Adrenal gland (tissue), 12 donors: ENCODE measurements around the gene ITGB4. TPM values are rescaled to one million over a fixed set of nuclear protein-coding genes. Genes with fewer than 3 reads are reported as not detected.

ENCODE experiments used
- DNase-seq, 7 donors: peaks; one replicate each; pipeline ENCODE4 v3.0.0-alpha.2; 2019 to 2020
- H3K27ac ChIP-seq, 5 donors: fragments of 200-600 bp; sonication (generic) in 4 of 5; 1 replicate in 3 of 5; 2 replicates in 2 of 5; pipeline versions ENCODE4 v1.5.1 to v1.8.0; 2016 to 2020; ENCODE audit warnings: mild to moderate bottlenecking in 1 of 5
- H3K27me3 ChIP-seq: fragments of 200-600 bp; 2 replicates; pipeline ENCODE4 v1.8.0; 2021
- H3K36me3 ChIP-seq, 2 donors: fragments of 200-600 bp; replicated peaks in 1 of 2; 1 replicate in 1 of 2; 2 replicates in 1 of 2; pipeline versions ENCODE4 v1.5.1 to v1.8.0; 2018 to 2022
- H3K4me1 ChIP-seq, 2 donors: fragments of 200-600 bp; replicated peaks in 1 of 2; 1 replicate in 1 of 2; 2 replicates in 1 of 2; pipeline versions ENCODE4 v1.5.1 to v1.8.0; 2018 to 2021
- H3K4me3 ChIP-seq, 4 donors: fragments of 200-600 bp; sonication (generic) in 3 of 4; one replicate each; pipeline ENCODE4 v1.5.1; 2016 to 2018
- H3K9me3 ChIP-seq, 3 donors: fragments of 200-600 bp; sonication (generic) in 1 of 3; replicated peaks in 1 of 3; 1 replicate in 2 of 3; 2 replicates in 1 of 3; pipeline versions ENCODE4 v1.5.1 to v1.8.0; 2016 to 2021
- POLR2A ChIP-seq, 2 donors: fragments of 450-650 bp; IDR thresholded peaks; one replicate each; pipeline ENCODE4 v1.6.1; 2017; ENCODE audit warnings: antibody characterized with exemption in 2 of 2, mild to moderate bottlenecking in 2 of 2, moderate library complexity in 1 of 2
- WGBS, 4 donors: extraction: QIAGEN DNeasy Blood & Tissue Kit in 2 of 4; methylation state at CpG; one replicate each; pipeline versions ENCODE4 v1.1.5 to v1.1.7; 2013 to 2017; 5-methylcytosine and 5-hydroxymethylcytosine counted together
- intact Hi-C, 2 donors: fragments of 100-400 bp; cut with DNase I; formaldehyde crosslinking; loops; one replicate each; pipeline versions ENCODE4 v1.14.1 to v1.15.0; 2022 to 2023
- polyA plus RNA-seq, 3 donors: library from polyadenylated mRNA; stranded (reverse); fragments of 200-250 nt in 2 of 3; fragments of 350-450 nt in 1 of 3; fragmentation: Illumina TruSeq in 1 of 3; extraction: RNeasy Lipid Tissue Mini Kit (QIAGEN cat#74804) in 1 of 3; gene quantifications; one replicate each; pipeline ENCODE4 v1.2.3, GENCODE V29; 2013 to 2014
- total RNA-seq, 9 donors: library from RNA; depleted of rRNA in 4 of 9; stranded (reverse); fragments of >200 nt in 4 of 9; fragments of 120-200 nt in 1 of 9; fragmentation: NEBNext Ultra II Directional in 1 of 9; extraction: Animal tissue kit (Norgen Biotek cat#: 25700) in 1 of 9; gene quantifications; one replicate each; pipeline versions ENCODE4 v1.1.0 to v1.2.4, GENCODE V29; 2013 to 2023
- TF ChIP-seq, protein P1 (sequence below), 6 experiments: fragments of 450-650 bp in 4 of 6; fragments of 200-600 bp in 2 of 6; sonication (generic) in 1 of 6; IDR thresholded peaks; 1 replicate in 5 of 6; 2 replicates in 1 of 6; pipeline versions ENCODE4 v1.5.1 to v1.8.0; 2016 to 2021; ENCODE audit warnings: antibody characterized with exemption in 6 of 6, mild to moderate bottlenecking in 2 of 6, moderate library complexity in 1 of 6
- donor health status: healthy with polysubstance abuse.
- donor health status: Bipolar disorder and iron deficiency.
- donor health status: DM: yes; HTN: yes; CAD: no.
- donor health status: DM: no; HTN: no; CAD: no.
- donor health status: DM: no; HTN: no; CAD: no.
- donor health status: DM: yes; HTN: yes; CAD: no.

Gene ITGB4
- total and polyA plus RNA-seq, 12 donors: 1.00 to 12.5 (median 6.9) TPM

DNA sequence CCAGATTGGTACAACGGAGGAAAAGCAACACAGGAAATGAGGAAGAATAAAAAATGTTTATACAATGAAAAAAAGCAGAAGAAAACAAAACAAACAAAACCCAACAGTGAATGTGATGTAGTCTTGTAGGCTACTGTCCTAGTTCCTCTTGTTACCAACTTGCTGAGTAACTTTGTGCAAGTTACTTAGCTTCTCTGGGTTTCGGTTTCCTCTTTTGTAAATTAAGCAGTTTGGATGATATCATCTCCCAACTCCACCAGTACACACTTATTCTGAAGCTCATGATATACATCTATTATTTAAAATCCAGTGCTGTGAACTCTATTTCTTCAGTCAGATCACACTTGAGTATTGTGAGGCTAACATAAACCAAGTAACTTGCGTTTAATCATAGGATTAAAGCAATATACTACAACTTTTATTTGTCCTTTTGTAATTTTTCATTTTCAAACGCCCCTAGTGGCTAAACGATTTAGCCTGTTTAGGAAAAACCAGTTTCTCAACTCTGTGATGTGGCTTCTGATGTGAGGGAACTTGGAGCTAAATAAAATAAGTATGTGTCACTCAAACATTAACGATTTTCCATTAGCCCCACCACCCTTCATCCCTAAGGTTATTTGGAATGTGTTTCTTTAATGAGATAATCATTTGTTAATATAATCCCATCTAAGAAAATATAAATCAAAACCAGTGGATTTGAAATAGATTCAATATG lies 62.0 kb downstream of the ITGB4 start:
- peak overlapping the region in 1 of 4 donors; percentile 14 for H3K4me3 ChIP-seq

DNA sequence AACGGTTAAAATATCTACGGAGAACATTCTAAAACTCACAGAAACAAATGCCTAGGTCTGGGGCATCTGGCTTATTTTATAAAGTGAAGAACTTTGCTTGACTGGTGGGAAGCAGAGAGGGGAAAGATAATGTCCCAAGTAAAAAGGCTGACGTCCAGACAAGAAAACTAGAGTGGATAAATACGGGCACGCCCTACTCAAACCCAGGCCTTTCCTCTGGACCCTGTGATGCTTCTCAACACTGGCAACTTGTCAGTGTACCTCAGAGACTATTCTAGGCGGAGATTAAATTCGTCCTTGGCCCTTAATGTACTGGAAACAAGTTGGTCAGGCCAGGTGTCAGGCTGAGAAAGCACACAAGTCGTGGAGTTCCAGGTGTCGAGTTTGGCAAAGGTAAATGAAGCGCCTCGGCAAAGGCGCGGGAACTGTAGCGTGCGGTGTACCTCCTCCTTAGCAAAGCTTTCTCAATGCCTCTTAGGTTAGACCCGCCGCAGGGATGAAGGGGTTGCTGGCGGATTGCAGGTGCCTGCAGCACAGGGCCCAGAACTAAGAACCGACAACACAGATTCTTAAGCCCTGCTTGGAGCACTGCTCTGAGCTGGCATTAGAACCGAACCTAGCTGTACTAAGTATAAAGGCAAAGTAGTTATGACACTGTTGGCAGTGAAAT lies 62.7 kb downstream of the ITGB4 start:
- peak overlapping the region; percentile 88 to 100 (median 98) for H3K27ac ChIP-seq
- intact Hi-C loops: no loop called here
- peaks cover 4 to 35% of the 10 kb centered on the region in 2 donors for H3K4me1 ChIP-seq
- peak overlapping the region in 2 of 4 donors; percentile 58 to 61 for H3K4me3 ChIP-seq
- H3K27me3 ChIP-seq: no peaks in the 10 kb centered on the region
- WGBS, 4 donors: 58 to 72% (median 64%) methylated on average over 19 to 20 of the region's 20 CpGs
- no peaks in the 10 kb centered on the region for H3K9me3 ChIP-seq
- peak; percentile 32 to 81 (median 56) for DNase-seq
- no peak for TF ChIP-seq POLR2A (IDR thresholded peaks at IDR 0.05)
- TF ChIP-seq, protein P1, sequence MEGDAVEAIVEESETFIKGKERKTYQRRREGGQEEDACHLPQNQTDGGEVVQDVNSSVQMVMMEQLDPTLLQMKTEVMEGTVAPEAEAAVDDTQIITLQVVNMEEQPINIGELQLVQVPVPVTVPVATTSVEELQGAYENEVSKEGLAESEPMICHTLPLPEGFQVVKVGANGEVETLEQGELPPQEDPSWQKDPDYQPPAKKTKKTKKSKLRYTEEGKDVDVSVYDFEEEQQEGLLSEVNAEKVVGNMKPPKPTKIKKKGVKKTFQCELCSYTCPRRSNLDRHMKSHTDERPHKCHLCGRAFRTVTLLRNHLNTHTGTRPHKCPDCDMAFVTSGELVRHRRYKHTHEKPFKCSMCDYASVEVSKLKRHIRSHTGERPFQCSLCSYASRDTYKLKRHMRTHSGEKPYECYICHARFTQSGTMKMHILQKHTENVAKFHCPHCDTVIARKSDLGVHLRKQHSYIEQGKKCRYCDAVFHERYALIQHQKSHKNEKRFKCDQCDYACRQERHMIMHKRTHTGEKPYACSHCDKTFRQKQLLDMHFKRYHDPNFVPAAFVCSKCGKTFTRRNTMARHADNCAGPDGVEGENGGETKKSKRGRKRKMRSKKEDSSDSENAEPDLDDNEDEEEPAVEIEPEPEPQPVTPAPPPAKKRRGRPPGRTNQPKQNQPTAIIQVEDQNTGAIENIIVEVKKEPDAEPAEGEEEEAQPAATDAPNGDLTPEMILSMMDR (IDR thresholded peaks at IDR 0.05): no peak
- H3K36me3 ChIP-seq: peaks cover 0 to 1% of the 10 kb centered on the region in 2 donors

More for the DNA sequence above, 62.0 kb downstream of the ITGB4 start:
- no peaks in the 10 kb centered on the region for H3K9me3 ChIP-seq
- peaks cover 0 to 8% of the 10 kb centered on the region in 2 donors for H3K36me3 ChIP-seq
- H3K27ac ChIP-seq: peak overlapping the region; percentile 88 to 100 (median 98)
- intact Hi-C loops: no loop called here
- H3K27me3 ChIP-seq: no peaks in the 10 kb centered on the region
- TF ChIP-seq, protein P1 (IDR thresholded peaks at IDR 0.05): peak; percentile 56 to 87 (median 78)
- no peak for TF ChIP-seq POLR2A (IDR thresholded peaks at IDR 0.05)
- DNase-seq: no peak
- H3K4me1 ChIP-seq: peaks cover 5 to 35% of the 10 kb centered on the region in 2 donors
- WGBS, 4 donors: 11 to 16% (median 14%) methylated on average over 6 of the region's 6 CpGs

DNA sequence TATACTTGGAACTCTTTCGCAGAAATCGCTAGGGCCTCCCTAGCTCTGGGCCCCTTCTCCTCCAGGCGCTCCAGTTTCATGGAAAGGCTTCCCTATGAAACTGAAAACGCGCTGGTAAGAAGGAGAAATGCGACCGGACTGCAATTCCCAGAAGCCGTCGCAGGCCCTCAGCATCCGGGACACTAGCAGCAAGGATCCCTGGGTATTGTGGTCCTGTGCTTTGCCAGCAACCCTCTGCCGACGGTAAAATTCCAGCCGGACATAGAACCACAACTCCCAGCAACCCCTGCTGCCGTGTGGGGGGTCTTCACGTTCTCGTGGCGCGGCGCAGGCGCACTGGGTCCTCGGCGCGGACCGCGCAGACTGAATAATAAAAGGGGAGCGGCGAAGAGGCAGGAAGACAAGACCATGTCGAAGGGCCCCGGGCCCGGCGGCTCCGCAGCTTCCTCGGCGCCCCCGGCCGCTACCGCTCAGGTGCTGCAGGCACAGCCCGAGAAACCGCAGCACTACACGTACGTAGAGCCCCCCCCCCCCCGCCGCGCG lies 63.3 kb downstream of the ITGB4 start, which contains the start of gene UNK:
TSS of gene UNK (plus strand) at position 334 of the 543 bp plus-strand sequence. CDS start at position 409, 75 bp downstream.
- Histone ChIP-seq H3K27ac (peak within 1 kb of the TSS; percentile 88 to 100 (median 98)), H3K4me1 (peaks cover 4 to 35% of the 10 kb centered on the region in 2 donors), H3K27me3 (no peaks in the 10 kb centered on the region), H3K9me3 (no peaks in the 10 kb centered on the region), H3K36me3 (no peaks in the 10 kb centered on the region), H3K4me3 (peak within 1 kb of the TSS; percentile 29 to 61 (median 52))
- DNase-seq: peak; percentile 97 to 100 (median 99)
- TF ChIP-seq, protein P1 (IDR thresholded peaks at IDR 0.05): peak in 3 of 6 experiments; percentile 4 to 15 (median 11)
- peak; percentile 63 to 84 for TF ChIP-seq POLR2A (IDR thresholded peaks at IDR 0.05)
- intact Hi-C loops: no loop called here
- 0 to 2% (median 1%) methylated on average over 9 to 45 of the region's 45 CpGs for WGBS, 4 donors
